Measurements from ENCODE around the gene DOCK2. TPM values are rescaled to one million over a fixed set of nuclear protein-coding genes. Genes with fewer than 3 reads are reported as not detected.

DOCK2 gene
- total and polyA plus RNA-seq, 2 donors (not counting 1 experiment from before 2014, with no cell fraction given) = 112 to 330 TPM

- no peak overlapping the region for H3K9ac ChIP-seq (ENCODE audit: low read length)
- DNase-seq = no peak
- H3K9me3 Mint-ChIP-seq (ENCODE audit: insufficient read depth) = no peaks in the 10 kb centered on the region
- no peaks in the 10 kb centered on the region for H3K27me3 ChIP-seq (replicated peaks in 1 of 4; ENCODE audit: control extremely low read depth in 1 of 4, control insufficient read depth in 3 of 4, insufficient read depth in 4 of 4, low read length in 3 of 4)
- intact Hi-C loops (cut with micrococcal nuclease) = no loop called here
- no peak overlapping the region for H2AFZ ChIP-seq (ENCODE audit: insufficient read depth, low read depth, low read length, poor library complexity, severe bottlenecking)
- peaks cover 57 to 70% of the 10 kb centered on the region in 2 donors for H3K4me1 ChIP-seq (ENCODE audit: control insufficient read depth in 2 of 2, insufficient read depth in 2 of 2, low read length in 2 of 2)
- H3K4me1 Mint-ChIP-seq = peaks cover 95% of the 10 kb centered on the region
- H3K4me2 ChIP-seq (replicated peaks; ENCODE audit: low read depth, low read length, poor library complexity, severe bottlenecking) = peak overlapping the region; percentile 39
- H3K4me3 Mint-ChIP-seq = peak overlapping the region; percentile 51
- no peak overlapping the region for H3K4me3 ChIP-seq (ENCODE audit: control extremely low read depth in 1 of 5, extremely low read depth in 1 of 5, insufficient read depth in 1 of 5, low read depth in 2 of 5, low read length in 4 of 5)
- TF ChIP-seq CTCF (IDR thresholded peaks at IDR 0.05) = no peak
- TF ChIP-seq EZH2 (IDR thresholded peaks at IDR 0.05; ENCODE audit: borderline replicate concordance, insufficient read depth, low read depth, low read length, poor library complexity, severe bottlenecking) = no peak
- CTCF ChIA-PET = no interaction called here
- WGBS (ENCODE audit: insufficient coverage) = 60% methylated on average over 10 of the region's 13 CpGs
- H3K36me3 ChIP-seq (replicated peaks in 1 of 2; ENCODE audit: control extremely low read depth in 1 of 2, control insufficient read depth in 1 of 2, extremely low read depth in 1 of 2, insufficient read depth in 2 of 2, low read length in 1 of 2) = peaks cover 1 to 25% of the 10 kb centered on the region in 2 experiments
- peaks cover 97% of the 10 kb centered on the region for H3K79me2 ChIP-seq (ENCODE audit: control insufficient read depth, insufficient read depth, low read length)
- H3K27me3 Mint-ChIP-seq = no peaks in the 10 kb centered on the region
- peak overlapping the region in 1 of 2 donors; percentile 26 for H3K27ac ChIP-seq (ENCODE audit: low read length in 2 of 2)
- ATAC-seq (ENCODE audit: low read depth) = no peak
- POLR2A ChIA-PET = no interaction called here
- H4K20me1 ChIP-seq (ENCODE audit: control insufficient read depth, insufficient read depth, low read length, poor library complexity, severe bottlenecking) = peaks cover 96% of the 10 kb centered on the region
- peak overlapping the region; percentile 62 for H3K27ac Mint-ChIP-seq
- no peaks in the 10 kb centered on the region for H3K9me3 ChIP-seq (ENCODE audit: control extremely low read depth in 1 of 3, control insufficient read depth in 2 of 3, insufficient read depth in 1 of 3, low read length in 2 of 3)
Measured at GRCh38 chr5:169648725-169649310, 11.7 kb downstream of the DOCK2 start.

DNA sequence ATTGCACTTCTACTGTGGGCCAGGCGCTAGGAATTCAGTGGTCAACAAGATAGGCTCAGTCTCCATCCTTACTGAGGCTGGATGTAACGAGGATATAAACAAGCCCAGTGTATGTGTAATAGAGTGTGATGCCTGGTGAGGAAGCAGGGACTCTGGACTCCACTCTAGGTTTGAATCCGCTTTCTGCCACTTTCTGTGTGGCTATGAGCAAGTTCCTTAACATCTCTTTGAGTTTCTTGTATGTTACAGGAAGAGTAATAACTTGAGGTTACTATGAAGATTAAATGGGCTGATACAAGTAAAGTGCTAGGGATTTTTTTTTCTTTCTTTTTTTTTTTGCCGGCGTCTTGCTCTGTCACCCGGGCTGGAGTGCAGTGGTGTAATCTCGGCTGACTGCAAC is 12.4 kb downstream of the DOCK2 start:
- Histone ChIP-seq H2AFZ (ENCODE audit: insufficient read depth, low read depth, low read length, poor library complexity, severe bottlenecking) (no peak overlapping the region), H3K27ac (ENCODE audit: low read length in 2 of 2) (peak overlapping the region in 1 of 2 donors; percentile 6), H3K9me3 (ENCODE audit: control extremely low read depth in 1 of 3, control insufficient read depth in 2 of 3, insufficient read depth in 1 of 3, low read length in 2 of 3) (no peaks in the 10 kb centered on the region), H3K9ac (ENCODE audit: low read length) (no peak overlapping the region), H3K4me2 (replicated peaks; ENCODE audit: low read depth, low read length, poor library complexity, severe bottlenecking) (peak overlapping the region; percentile 44), H3K4me1 (ENCODE audit: control insufficient read depth in 2 of 2, insufficient read depth in 2 of 2, low read length in 2 of 2) (peaks cover 57 to 69% of the 10 kb centered on the region in 2 donors), H3K4me3 (ENCODE audit: control extremely low read depth in 1 of 5, extremely low read depth in 1 of 5, insufficient read depth in 1 of 5, low read depth in 2 of 5, low read length in 4 of 5) (no peak overlapping the region), H3K36me3 (replicated peaks in 1 of 2; ENCODE audit: control extremely low read depth in 1 of 2, control insufficient read depth in 1 of 2, extremely low read depth in 1 of 2, insufficient read depth in 2 of 2, low read length in 1 of 2) (peaks cover 0 to 24% of the 10 kb centered on the region in 2 experiments), H3K79me2 (ENCODE audit: control insufficient read depth, insufficient read depth, low read length) (peaks cover 97% of the 10 kb centered on the region), H4K20me1 (ENCODE audit: control insufficient read depth, insufficient read depth, low read length, poor library complexity, severe bottlenecking) (peaks cover 96% of the 10 kb centered on the region), H3K27me3 (replicated peaks in 1 of 4; ENCODE audit: control extremely low read depth in 1 of 4, control insufficient read depth in 3 of 4, insufficient read depth in 4 of 4, low read length in 3 of 4) (no peaks in the 10 kb centered on the region)
- no peaks in the 10 kb centered on the region for H3K9me3 Mint-ChIP-seq (ENCODE audit: insufficient read depth)
- intact Hi-C loops (cut with micrococcal nuclease) = no loop called here
- ATAC-seq (ENCODE audit: low read depth) (no peak), DNase-seq (no peak)
- no peaks in the 10 kb centered on the region for H3K27me3 Mint-ChIP-seq
- H3K27ac Mint-ChIP-seq = peak overlapping the region; percentile 87
- ChIA-PET CTCF (no interaction called here), POLR2A (no interaction called here)
- peak overlapping the region; percentile 51 for H3K4me3 Mint-ChIP-seq
- 93% methylated on average over 2 of the region's 7 CpGs for WGBS (ENCODE audit: insufficient coverage)
- H3K4me1 Mint-ChIP-seq = peaks cover 97% of the 10 kb centered on the region
- TF ChIP-seq CTCF (IDR thresholded peaks at IDR 0.05) = no peak
- no peak for TF ChIP-seq EZH2 (IDR thresholded peaks at IDR 0.05; ENCODE audit: borderline replicate concordance, insufficient read depth, low read depth, low read length, poor library complexity, severe bottlenecking)
